ENCODE measurements around the gene DSC3. TPM values are rescaled to one million over a fixed set of nuclear protein-coding genes. Genes with fewer than 3 reads are reported as not detected.

DSC3 gene
- polyA plus RNA-seq (2012; ENCODE audit: insufficient read length, low read depth) = not detected

GRCh38 chr18:31042406-31043181 is at the start of gene DSC3:
TSS of gene DSC3 (minus strand) at chr18:31042742. CDS start at chr18:31042660, 82 bp downstream.
- TF ChIP-seq FOXP2 (optimal IDR thresholded peaks at IDR 0.05; ENCODE audit: borderline replicate concordance, extremely low read depth, extremely low read length, insufficient read depth) = no peak
- no peak for TF ChIP-seq TAF1 (IDR thresholded peaks at IDR 0.05; ENCODE audit: borderline replicate concordance, insufficient read depth, low read length)
- TF ChIP-seq SIN3A (IDR thresholded peaks at IDR 0.05; ENCODE audit: borderline replicate concordance, insufficient read depth, low read length) = no peak
- TF ChIP-seq POLR2AphosphoS5 (IDR thresholded peaks at IDR 0.05; ENCODE audit: low read depth, low read length) = no peak
- no peak for TF ChIP-seq REST (IDR thresholded peaks at IDR 0.05; ENCODE audit: insufficient read depth in 1 of 2, low read depth in 2 of 2, low read length in 2 of 2)

GRCh38 chr18:31091350-31091749 is 48.8 kb upstream of the DSC3 start:
- TF ChIP-seq POLR2AphosphoS5 (IDR thresholded peaks at IDR 0.05; ENCODE audit: low read depth, low read length) = no peak
- no peak for TF ChIP-seq REST (IDR thresholded peaks at IDR 0.05; ENCODE audit: insufficient read depth in 1 of 2, low read depth in 2 of 2, low read length in 2 of 2)
- no peak for TF ChIP-seq SIN3A (IDR thresholded peaks at IDR 0.05; ENCODE audit: borderline replicate concordance, insufficient read depth, low read length)
- no peak for TF ChIP-seq FOXP2 (optimal IDR thresholded peaks at IDR 0.05; ENCODE audit: borderline replicate concordance, extremely low read depth, extremely low read length, insufficient read depth)
- TF ChIP-seq TAF1 (IDR thresholded peaks at IDR 0.05; ENCODE audit: borderline replicate concordance, insufficient read depth, low read length) = no peak

GRCh38 chr18:31088532-31088931 is 46.0 kb upstream of the DSC3 start:
- TF ChIP-seq SIN3A (IDR thresholded peaks at IDR 0.05; ENCODE audit: borderline replicate concordance, insufficient read depth, low read length) = no peak
- TF ChIP-seq TAF1 (IDR thresholded peaks at IDR 0.05; ENCODE audit: borderline replicate concordance, insufficient read depth, low read length) = no peak
- no peak for TF ChIP-seq FOXP2 (optimal IDR thresholded peaks at IDR 0.05; ENCODE audit: borderline replicate concordance, extremely low read depth, extremely low read length, insufficient read depth)
- TF ChIP-seq REST (IDR thresholded peaks at IDR 0.05; ENCODE audit: insufficient read depth in 1 of 2, low read depth in 2 of 2, low read length in 2 of 2) = no peak
- TF ChIP-seq POLR2AphosphoS5 (IDR thresholded peaks at IDR 0.05; ENCODE audit: low read depth, low read length) = no peak

GRCh38 chr18:31079973-31080372 is 37.4 kb upstream of the DSC3 start:
- TF ChIP-seq FOXP2 (optimal IDR thresholded peaks at IDR 0.05; ENCODE audit: borderline replicate concordance, extremely low read depth, extremely low read length, insufficient read depth) (no peak), REST (IDR thresholded peaks at IDR 0.05; ENCODE audit: insufficient read depth in 1 of 2, low read depth in 2 of 2, low read length in 2 of 2) (no peak), TAF1 (IDR thresholded peaks at IDR 0.05; ENCODE audit: borderline replicate concordance, insufficient read depth, low read length) (no peak)

All from PFSK-1 (cell line).